Tibial nerve (tissue), 4 donors: Measurements from ENCODE around the gene XIRP1. TPM values are rescaled to one million over a fixed set of nuclear protein-coding genes. Genes with fewer than 3 reads are reported as not detected.
"Not testable (repeated sequence)": the region's sequence is repeated elsewhere in the genome, so short reads cannot be mapped to it uniquely, and the experiment has no call there.

Experiments
- DNase-seq, 2 donors: peaks; one replicate each; pipeline ENCODE4 v3.0.0-alpha.2; 2019; ENCODE audit warnings: low spot score in 2 of 2
- H3K27ac ChIP-seq, 4 donors: fragments of 200-600 bp; sonication (generic) in 3 of 4; one replicate each; pipeline ENCODE4 v1.5.1; 2017 to 2019; ENCODE audit warnings: mild to moderate bottlenecking in 1 of 4
- H3K27me3 ChIP-seq, 2 donors: fragments of 200-600 bp; sonication (generic) in 1 of 2; one replicate each; pipeline versions ENCODE4 v1.5.1 to v1.6.0; 2017 to 2019
- H3K36me3 ChIP-seq, 3 donors: fragments of 200-600 bp; sonication (generic); one replicate each; pipeline ENCODE4 v1.5.1; 2018 to 2019
- H3K4me1 ChIP-seq, 4 donors: fragments of 200-600 bp; sonication (generic) in 3 of 4; one replicate each; pipeline ENCODE4 v1.5.1; 2017 to 2019
- H3K4me3 ChIP-seq, 4 donors: fragments of 200-600 bp; sonication (generic) in 3 of 4; one replicate each; pipeline ENCODE4 v1.5.1; 2017 to 2019; ENCODE audit warnings: mild to moderate bottlenecking in 1 of 4, moderate library complexity in 1 of 4
- H3K9me3 ChIP-seq, 4 donors: fragments of 200-600 bp; sonication (generic) in 3 of 4; one replicate each; pipeline ENCODE4 v1.5.1; 2017 to 2019
- EP300 ChIP-seq, 2 donors: sonication (generic); formaldehyde crosslinking; IDR thresholded peaks; one replicate each; pipeline ENCODE4 v1.6.1; 2017; ENCODE audit warnings: antibody characterized with exemption in 2 of 2, mild to moderate bottlenecking in 1 of 2
- POLR2A ChIP-seq, 2 donors: fragments of 450-650 bp; IDR thresholded peaks; one replicate each; pipeline ENCODE4 v1.6.1; 2017; ENCODE audit warnings: antibody characterized with exemption in 2 of 2, mild to moderate bottlenecking in 2 of 2, moderate library complexity in 2 of 2
- WGBS, 2 donors: methylation state at CpG; one replicate each; pipeline ENCODE4 v1.1.5; 2018; 5-methylcytosine and 5-hydroxymethylcytosine counted together
- total RNA-seq, 4 donors: library from RNA; depleted of rRNA; stranded (reverse); fragments of >200 nt; gene quantifications; one replicate each; pipeline ENCODE4 v1.1.0, GENCODE V29; 2016
- TF ChIP-seq, protein P1 (sequence below), 5 experiments: fragments of 200-600 bp in 3 of 5; fragments of 450-650 bp in 2 of 5; sonication (generic) in 3 of 5; IDR thresholded peaks; one replicate each; pipeline ENCODE4 v1.5.1; 2016 to 2019; ENCODE audit warnings: antibody characterized with exemption in 5 of 5, mild to moderate bottlenecking in 3 of 5, moderate library complexity in 2 of 5

Gene XIRP1
- total RNA-seq, 4 donors from 2014 or later, result not detected

DNA sequence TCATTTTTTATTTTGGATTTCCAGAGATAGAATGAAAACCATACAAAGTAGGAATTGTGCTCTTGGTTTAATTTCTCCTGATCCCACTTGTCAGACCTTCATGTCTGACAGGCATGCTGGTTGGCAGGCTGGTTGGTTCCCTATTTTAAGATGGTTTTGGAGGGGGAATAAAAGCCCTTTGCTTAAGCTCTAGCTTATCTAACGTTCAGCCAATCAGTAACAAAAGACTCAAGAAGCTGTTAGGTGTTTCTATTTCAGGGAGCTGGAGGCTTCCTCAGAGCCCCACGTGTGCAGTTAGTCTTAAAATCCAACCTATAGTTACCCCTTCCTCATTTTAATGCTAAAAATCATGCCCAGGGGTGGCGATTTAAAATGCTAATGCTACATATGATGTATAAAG lies 40.5 kb upstream of the XIRP1 start:
- Histone ChIP-seq H3K27me3 (no peaks in the 10 kb centered on the region), H3K4me3 (no peak overlapping the region), H3K27ac (no peak overlapping the region), H3K4me1 (no peaks in the 10 kb centered on the region), H3K36me3 (no peaks in the 10 kb centered on the region), H3K9me3 (no peaks in the 10 kb centered on the region)
- TF ChIP-seq POLR2A (IDR thresholded peaks at IDR 0.05), result no peak
- TF ChIP-seq, protein P1, sequence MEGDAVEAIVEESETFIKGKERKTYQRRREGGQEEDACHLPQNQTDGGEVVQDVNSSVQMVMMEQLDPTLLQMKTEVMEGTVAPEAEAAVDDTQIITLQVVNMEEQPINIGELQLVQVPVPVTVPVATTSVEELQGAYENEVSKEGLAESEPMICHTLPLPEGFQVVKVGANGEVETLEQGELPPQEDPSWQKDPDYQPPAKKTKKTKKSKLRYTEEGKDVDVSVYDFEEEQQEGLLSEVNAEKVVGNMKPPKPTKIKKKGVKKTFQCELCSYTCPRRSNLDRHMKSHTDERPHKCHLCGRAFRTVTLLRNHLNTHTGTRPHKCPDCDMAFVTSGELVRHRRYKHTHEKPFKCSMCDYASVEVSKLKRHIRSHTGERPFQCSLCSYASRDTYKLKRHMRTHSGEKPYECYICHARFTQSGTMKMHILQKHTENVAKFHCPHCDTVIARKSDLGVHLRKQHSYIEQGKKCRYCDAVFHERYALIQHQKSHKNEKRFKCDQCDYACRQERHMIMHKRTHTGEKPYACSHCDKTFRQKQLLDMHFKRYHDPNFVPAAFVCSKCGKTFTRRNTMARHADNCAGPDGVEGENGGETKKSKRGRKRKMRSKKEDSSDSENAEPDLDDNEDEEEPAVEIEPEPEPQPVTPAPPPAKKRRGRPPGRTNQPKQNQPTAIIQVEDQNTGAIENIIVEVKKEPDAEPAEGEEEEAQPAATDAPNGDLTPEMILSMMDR (IDR thresholded peaks at IDR 0.05), result no peak
- TF ChIP-seq EP300 (IDR thresholded peaks at IDR 0.05), result no peak
- WGBS, 2 donors, result 38 to 44% methylated on average over 3 of the region's 3 CpGs
- DNase-seq, result no peak

DNA sequence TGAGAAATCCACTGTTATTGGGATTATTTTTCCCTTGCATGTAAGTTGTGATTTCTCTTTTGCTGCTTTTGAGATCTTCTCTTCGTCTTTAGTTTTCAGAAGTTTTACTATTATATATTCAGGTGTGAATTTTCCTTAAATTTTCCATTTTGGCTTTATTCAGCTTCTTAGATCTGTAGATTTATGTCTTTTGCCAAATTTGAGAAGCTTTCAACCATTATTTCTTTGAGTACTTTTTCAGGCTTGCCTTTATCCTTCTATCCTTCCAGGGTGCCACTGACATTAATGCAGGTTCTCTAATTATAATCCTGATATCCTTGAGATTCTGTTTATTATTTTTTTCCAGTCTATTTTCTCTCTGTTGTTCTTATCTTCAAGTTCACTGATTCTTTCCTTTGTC lies 38.1 kb upstream of the XIRP1 start:
- Histone ChIP-seq H3K36me3 (no peaks in the 10 kb centered on the region), H3K27ac (no peak overlapping the region), H3K4me1 (no peaks in the 10 kb centered on the region), H3K27me3 (no peaks in the 10 kb centered on the region), H3K4me3 (no peak overlapping the region), H3K9me3 (no peaks in the 10 kb centered on the region)
- no peak for TF ChIP-seq EP300 (IDR thresholded peaks at IDR 0.05)
- TF ChIP-seq, protein P1 (IDR thresholded peaks at IDR 0.05), result no peak
- TF ChIP-seq POLR2A (IDR thresholded peaks at IDR 0.05), result no peak
- DNase-seq, result no peak
- 80 to 86% methylated on average over 1 of the region's 1 CpG for WGBS, 2 donors

- DNase-seq, result no peak
- no peaks in the 10 kb centered on the region for H3K27me3 ChIP-seq
- H3K4me1 ChIP-seq, result no peaks in the 10 kb centered on the region
- H3K36me3 ChIP-seq, result no peaks in the 10 kb centered on the region
- 56 to 67% methylated on average over 4 of the region's 4 CpGs for whole genome bisulfite sequencing, 2 donors
- TF ChIP-seq, protein P1 (IDR thresholded peaks at IDR 0.05), result no peak
- TF ChIP-seq EP300 (IDR thresholded peaks at IDR 0.05), result no peak
- TF ChIP-seq POLR2A (IDR thresholded peaks at IDR 0.05), result no peak
- no peaks in the 10 kb centered on the region for H3K9me3 ChIP-seq
- H3K27ac ChIP-seq, result no peak overlapping the region
- no peak overlapping the region for H3K4me3 ChIP-seq
Observed at GRCh38 chr3:39228496-39228895, 36.1 kb upstream of the XIRP1 start.

DNA sequence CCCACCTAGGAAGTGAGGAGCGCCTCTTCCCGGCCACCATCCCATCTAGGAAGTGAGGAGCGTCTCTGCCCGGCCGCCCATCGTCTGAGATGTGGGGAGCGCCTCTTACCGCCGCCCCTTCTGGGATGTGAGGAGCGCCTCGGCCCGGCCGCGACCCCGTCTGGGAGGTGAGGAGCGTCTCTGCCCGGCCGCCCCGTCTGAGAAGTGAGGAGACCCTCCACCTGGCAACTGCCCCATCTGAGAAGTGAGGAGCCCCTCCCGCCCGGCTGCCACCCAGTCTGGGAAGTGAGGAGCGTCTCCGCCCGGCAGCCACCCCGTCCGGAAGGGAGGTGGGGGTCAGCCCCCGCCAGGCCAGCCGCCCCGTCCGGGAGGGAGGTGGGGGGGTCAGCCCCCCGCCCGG lies 35.2 kb upstream of the XIRP1 start:
- not testable (repeated sequence) for H3K27me3 ChIP-seq, H3K36me3 ChIP-seq, H3K27ac ChIP-seq, H3K9me3 ChIP-seq, DNase-seq, H3K4me1 ChIP-seq, H3K4me3 ChIP-seq
- 98 to 100% methylated on average over 8 to 20 of the region's 32 CpGs for WGBS, 2 donors

GRCh38 chr3:39226106-39226741 lies 33.8 kb upstream of the XIRP1 start:
- Histone ChIP-seq H3K9me3 (no peaks in the 10 kb centered on the region), H3K4me3 (no peak overlapping the region), H3K27me3 (no peaks in the 10 kb centered on the region), H3K27ac (no peak overlapping the region), H3K4me1 (no peaks in the 10 kb centered on the region), H3K36me3 (no peaks in the 10 kb centered on the region)
- no peak for DNase-seq
- TF ChIP-seq POLR2A (IDR thresholded peaks at IDR 0.05), result no peak
- TF ChIP-seq, protein P1 (IDR thresholded peaks at IDR 0.05), result no peak
- no peak for TF ChIP-seq EP300 (IDR thresholded peaks at IDR 0.05)
- WGBS, 2 donors, result 55% methylated on average over 3 of the region's 3 CpGs

DNA sequence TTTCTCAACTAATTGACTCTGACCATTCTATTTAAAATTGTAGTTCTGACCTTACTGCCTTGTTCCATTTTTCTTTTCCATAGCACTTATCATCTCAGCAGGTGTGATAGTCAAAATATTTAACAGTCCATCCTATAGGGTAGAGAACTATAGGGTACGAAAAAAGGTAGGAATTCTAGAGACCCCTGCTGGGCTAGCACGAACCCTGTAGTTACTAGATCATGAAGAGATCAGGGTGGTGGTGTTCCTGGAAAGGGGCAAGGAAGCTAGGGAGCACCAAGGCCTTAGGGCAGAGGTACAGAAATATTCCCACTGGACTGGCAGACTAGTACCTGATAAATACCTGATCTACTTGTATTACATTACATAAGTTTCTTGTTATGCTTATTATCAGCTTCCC lies 31.9 kb upstream of the XIRP1 start:
- TF ChIP-seq EP300 (IDR thresholded peaks at IDR 0.05) (no peak), POLR2A (IDR thresholded peaks at IDR 0.05) (no peak)
- TF ChIP-seq, protein P1 (IDR thresholded peaks at IDR 0.05), result no peak
- H3K36me3 ChIP-seq, result no peaks in the 10 kb centered on the region
- no peak for DNase-seq

More for the DNA sequence above, 31.9 kb upstream of the XIRP1 start:
- no peaks in the 10 kb centered on the region for H3K4me1 ChIP-seq
- no peaks in the 10 kb centered on the region for H3K9me3 ChIP-seq
- 75 to 76% methylated on average over 2 of the region's 2 CpGs for WGBS, 2 donors
- no peak overlapping the region for H3K4me3 ChIP-seq
- no peaks in the 10 kb centered on the region for H3K27me3 ChIP-seq
- H3K27ac ChIP-seq, result no peak overlapping the region
